Measurements from ENCODE around the gene ROBO2.
A peak's percentile ranks its signal among the peaks of the same experiment; 100 is the strongest.

ROBO2 gene

GRCh38 chr3:77171026-77171425 is 131.1 kb downstream of the ROBO2 start:
- DNase-seq (ENCODE audit: low read depth): no peak
- no peak overlapping the region for H3K4me3 ChIP-seq (ENCODE audit: low read depth, low read length)

DNA sequence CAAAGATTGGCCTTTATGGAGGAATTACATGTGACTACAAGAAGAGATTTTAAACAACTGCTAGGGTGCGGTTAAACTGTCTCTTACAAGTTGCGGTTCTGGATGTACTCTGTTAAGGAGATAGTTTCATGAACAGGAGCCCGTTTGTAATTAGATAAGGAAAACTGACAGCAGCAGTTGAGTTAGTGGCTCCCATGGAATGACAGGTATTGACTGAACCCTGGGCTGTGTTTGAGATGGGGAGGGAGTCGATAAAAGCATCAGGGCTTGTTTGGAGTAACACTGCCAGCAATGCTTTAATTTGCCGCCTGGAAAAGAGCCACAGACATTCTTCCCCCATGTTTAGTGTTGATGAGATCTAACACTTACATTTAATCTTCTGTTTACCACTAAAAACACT is 139.9 kb downstream of the ROBO2 start:
- DNase-seq (ENCODE audit: low read depth): no peak
- no peak overlapping the region for H3K4me3 ChIP-seq (ENCODE audit: low read depth, low read length)

DNA sequence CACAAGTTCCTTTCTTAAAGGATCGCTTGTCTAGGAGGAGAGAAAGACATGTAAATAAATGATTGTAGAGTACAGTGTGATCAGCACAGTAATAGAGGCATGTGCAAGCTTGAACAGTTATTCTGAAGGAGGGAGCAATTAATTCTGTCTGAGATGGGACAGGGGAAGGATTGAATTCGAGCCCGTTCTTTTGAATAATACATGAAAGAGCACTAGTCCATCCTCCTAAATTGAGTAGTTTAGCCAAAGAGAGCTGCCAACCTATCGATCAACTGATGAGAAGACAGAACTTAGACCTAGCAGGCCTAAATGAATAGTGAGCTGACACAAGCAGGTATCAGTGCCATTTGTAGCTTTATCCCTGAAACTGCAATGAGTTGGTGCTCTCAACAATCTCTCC is 142.4 kb downstream of the ROBO2 start:
- no peak for DNase-seq (ENCODE audit: low read depth)
- no peak overlapping the region for H3K4me3 ChIP-seq (ENCODE audit: low read depth, low read length)

DNA sequence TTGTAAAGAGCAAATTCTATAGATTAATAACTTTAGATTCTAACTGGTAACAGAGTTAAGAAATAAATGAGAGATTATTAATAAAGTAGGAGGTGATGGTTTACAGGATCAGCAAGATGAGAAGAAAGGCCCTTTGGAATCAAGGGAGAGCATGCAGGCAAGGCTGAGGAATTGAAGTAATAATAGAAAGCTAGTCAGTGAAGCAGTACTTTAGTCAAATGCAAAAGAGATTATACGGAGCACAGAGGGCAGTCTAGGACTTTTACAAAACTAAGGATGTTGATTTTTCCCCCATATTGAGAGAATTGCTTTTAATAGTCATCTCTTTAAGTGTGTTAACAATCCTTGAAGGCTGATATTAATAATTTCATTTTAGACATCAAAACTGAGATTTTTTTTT is 146.4 kb downstream of the ROBO2 start:
- H3K4me3 ChIP-seq (ENCODE audit: low read depth, low read length): no peak overlapping the region
- DNase-seq (ENCODE audit: low read depth): no peak

- peak; percentile 25 for DNase-seq (ENCODE audit: low read depth)
- H3K4me3 ChIP-seq (ENCODE audit: low read depth, low read length): no peak overlapping the region
Observed at GRCh38 chr3:77186728-77187127, 146.8 kb downstream of the ROBO2 start.

GRCh38 chr3:77188210-77188609 is 148.3 kb downstream of the ROBO2 start:
- H3K4me3 ChIP-seq (ENCODE audit: low read depth, low read length): no peak overlapping the region
- no peak for DNase-seq (ENCODE audit: low read depth)

DNA sequence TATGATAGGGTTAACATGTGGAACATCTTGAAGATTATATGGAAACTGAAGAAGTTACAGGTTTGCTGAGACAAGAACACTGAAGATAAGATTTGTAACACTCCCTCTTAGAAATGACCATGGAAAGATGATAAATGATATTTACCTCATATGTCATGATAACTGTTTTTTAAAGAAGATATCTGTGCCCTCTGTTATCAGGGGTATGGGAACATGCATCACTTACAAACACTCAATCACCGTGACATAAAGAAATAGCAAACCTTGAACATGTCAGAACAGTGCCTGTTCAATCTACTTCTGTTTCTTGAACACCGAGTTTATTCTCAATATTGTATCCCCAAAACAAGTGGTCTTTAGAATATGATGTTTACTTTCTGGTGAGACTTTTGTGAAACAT is 149.4 kb downstream of the ROBO2 start:
- no peak overlapping the region for H3K4me3 ChIP-seq (ENCODE audit: low read depth, low read length)
- DNase-seq (ENCODE audit: low read depth): no peak

DNA sequence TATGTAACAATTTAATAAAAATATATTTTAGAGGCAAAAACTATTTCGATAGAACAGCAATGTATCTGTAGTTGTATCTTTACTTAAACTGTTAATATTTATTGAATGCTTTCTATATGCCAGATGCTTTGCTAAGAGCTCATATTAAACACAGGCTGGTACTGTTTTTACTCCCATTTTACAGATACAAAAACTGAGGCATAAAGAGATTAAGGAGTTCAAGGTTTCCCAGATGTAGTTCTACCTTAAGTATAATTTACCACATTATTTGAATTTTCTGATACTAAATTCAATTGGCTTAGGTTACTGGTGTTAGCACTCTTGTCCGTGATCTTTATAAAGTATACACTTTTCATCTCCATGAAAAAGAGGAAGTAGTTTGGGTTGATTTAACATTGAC is 149.8 kb downstream of the ROBO2 start:
- DNase-seq (ENCODE audit: low read depth): no peak
- no peak overlapping the region for H3K4me3 ChIP-seq (ENCODE audit: low read depth, low read length)

GRCh38 chr3:77190374-77190773 is 150.5 kb downstream of the ROBO2 start:
- H3K4me3 ChIP-seq (ENCODE audit: low read depth, low read length): no peak overlapping the region
- no peak for DNase-seq (ENCODE audit: low read depth)

DNA sequence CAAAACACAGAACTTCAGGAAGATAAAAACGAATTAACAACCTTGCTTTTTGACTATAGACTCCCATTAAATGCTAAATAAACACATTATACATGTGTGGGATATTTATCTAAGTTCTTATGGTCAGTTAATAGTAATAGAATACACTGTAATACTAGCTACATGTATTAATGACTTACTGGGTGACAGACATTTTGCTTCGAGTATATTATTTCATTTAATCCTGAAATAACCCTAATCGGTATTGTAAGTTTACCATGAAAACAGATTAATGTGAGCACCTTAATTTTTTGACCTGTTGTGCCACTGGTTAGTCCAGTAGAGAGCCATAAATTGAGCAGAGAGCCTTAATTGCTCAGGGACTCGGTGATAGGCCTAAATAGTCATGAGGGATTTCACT is 151.1 kb downstream of the ROBO2 start:
- H3K4me3 ChIP-seq (ENCODE audit: low read depth, low read length): no peak overlapping the region
- DNase-seq (ENCODE audit: low read depth): no peak

GRCh38 chr3:77191640-77192039 is 151.7 kb downstream of the ROBO2 start:
- no peak for DNase-seq (ENCODE audit: low read depth)
- H3K4me3 ChIP-seq (ENCODE audit: low read depth, low read length): no peak overlapping the region

GRCh38 chr3:77195766-77196545 is 156.1 kb downstream of the ROBO2 start:
- no peak for DNase-seq (ENCODE audit: low read depth)
- no peak overlapping the region for H3K4me3 ChIP-seq (ENCODE audit: low read depth, low read length)

- no peak overlapping the region for H3K4me3 ChIP-seq (ENCODE audit: low read depth, low read length)
- DNase-seq (ENCODE audit: low read depth): no peak
Observed at GRCh38 chr3:77197408-77197807, 157.5 kb downstream of the ROBO2 start.

GRCh38 chr3:77203851-77204250 is 164.0 kb downstream of the ROBO2 start:
- no peak overlapping the region for H3K4me3 ChIP-seq (ENCODE audit: low read depth, low read length)

GRCh38 chr3:77204788-77205187 is 164.9 kb downstream of the ROBO2 start:
- no peak overlapping the region for H3K4me3 ChIP-seq (ENCODE audit: low read depth, low read length)
- no peak for DNase-seq (ENCODE audit: low read depth)

More at GRCh38 chr3:77203851-77204250, 164.0 kb downstream of the ROBO2 start:
- DNase-seq (ENCODE audit: low read depth): no peak

DNA sequence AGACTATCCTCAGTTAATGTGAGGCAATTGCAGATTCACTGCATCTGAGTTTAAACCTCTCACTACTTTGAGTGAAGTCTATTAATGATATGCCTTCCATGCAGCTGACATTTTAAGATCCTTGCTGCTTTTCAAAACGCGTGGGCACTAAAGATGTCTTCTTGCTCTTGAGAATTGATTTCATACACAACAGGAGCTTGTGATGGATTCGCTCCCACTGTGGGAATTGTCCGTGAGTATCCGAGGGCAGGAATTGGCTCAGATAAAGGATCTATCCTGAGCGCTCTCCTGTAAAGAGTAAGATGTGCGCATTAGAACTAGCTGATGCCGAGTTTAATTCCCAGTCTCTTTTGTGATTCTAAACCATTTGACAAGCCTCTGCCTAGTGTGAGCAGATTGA is 167.9 kb downstream of the ROBO2 start:
- H3K4me3 ChIP-seq (ENCODE audit: low read depth, low read length): no peak overlapping the region
- no peak for DNase-seq (ENCODE audit: low read depth)

GRCh38 chr3:77222701-77223100 is 182.8 kb downstream of the ROBO2 start:
- DNase-seq (ENCODE audit: low read depth): no peak
- no peak overlapping the region for H3K4me3 ChIP-seq (ENCODE audit: low read depth, low read length)

DNA sequence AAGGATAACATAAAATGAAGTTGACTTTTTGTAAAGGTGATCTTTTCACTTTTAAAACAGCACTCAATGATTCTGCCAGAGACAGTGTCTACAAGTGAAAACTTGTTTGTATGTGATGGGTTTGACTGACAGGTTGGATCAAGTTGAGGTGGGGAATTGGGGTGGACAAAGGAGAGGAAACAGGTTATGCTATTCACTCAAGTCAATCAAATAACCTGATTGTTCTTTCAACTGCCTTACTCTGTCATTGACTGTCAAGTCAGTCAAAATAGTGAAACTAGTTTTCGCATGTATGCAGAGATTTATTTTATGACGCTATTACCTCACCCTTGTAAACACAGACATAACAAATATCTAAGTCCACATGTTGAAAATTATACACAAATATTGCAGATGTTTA is 187.7 kb downstream of the ROBO2 start:
- DNase-seq (ENCODE audit: low read depth): no peak
- H3K4me3 ChIP-seq (ENCODE audit: low read depth, low read length): no peak overlapping the region

- H3K4me3 ChIP-seq (ENCODE audit: low read depth, low read length): no peak overlapping the region
- DNase-seq (ENCODE audit: low read depth): no peak
Observed at GRCh38 chr3:77232557-77232956, 192.7 kb downstream of the ROBO2 start.

GRCh38 chr3:77234004-77234403 is 194.1 kb downstream of the ROBO2 start:
- DNase-seq (ENCODE audit: low read depth): no peak
- H3K4me3 ChIP-seq (ENCODE audit: low read depth, low read length): no peak overlapping the region

GRCh38 chr3:77236118-77236517 is 196.2 kb downstream of the ROBO2 start:
- no peak for DNase-seq (ENCODE audit: low read depth)

More at GRCh38 chr3:77236118-77236517, 196.2 kb downstream of the ROBO2 start:
- H3K4me3 ChIP-seq (ENCODE audit: low read depth, low read length): no peak overlapping the region

Data from skeletal muscle cell (primary cell).